AG09319 (cell line): ENCODE measurements around the gene CCNG2.

ENCODE experiments used
- DNase-seq: peaks from one replicate; pipeline ENCODE4 v3.0.0-alpha.2; 2010; ENCODE audit warnings: low read depth; ENCODE audit errors: extremely low read depth
- TF ChIP-seq, protein P1 (sequence below): IDR thresholded peaks from 2 replicates; pipeline ENCODE4 v1.5.1; 2011; ENCODE audit warnings: low read depth, mild to moderate bottlenecking, inconsistent platforms, low read length, moderate library complexity

CCNG2 gene

DNA sequence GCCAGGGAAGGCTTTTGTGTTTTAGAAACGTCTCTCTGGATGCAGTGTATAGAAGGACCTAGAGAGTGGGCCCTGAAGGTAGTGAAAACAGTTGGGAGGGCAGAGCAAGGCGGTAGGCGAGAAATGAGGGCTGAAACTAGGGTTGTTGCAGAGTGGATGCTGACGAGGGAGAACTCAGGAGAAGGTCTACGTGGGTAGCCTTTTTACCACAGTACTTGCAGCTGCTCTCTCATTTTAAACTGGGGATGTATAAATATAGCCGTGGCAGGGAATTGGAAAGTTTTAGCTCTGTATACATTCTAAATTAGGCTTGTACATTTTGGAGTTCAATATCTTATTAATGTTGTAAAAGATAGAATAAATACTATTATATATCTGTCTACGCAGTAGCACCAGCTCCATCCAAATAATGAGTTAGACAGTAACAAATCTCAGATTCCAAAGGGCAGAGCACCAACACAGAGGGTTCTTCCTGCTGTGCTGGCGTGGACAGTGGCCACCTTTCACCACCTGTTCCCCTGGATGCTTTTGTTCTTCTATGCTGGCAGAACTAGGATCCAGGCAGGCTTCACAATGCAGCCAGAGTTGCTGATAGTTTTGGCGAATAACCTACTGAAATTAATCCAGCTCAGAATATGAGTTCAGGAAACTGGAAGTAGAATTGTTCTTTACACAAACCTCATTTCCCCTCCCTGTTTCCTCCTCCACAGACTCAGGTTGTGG is 31.7 kb downstream of the CCNG2 start:
- no peak for DNase-seq
- TF ChIP-seq, protein P1, sequence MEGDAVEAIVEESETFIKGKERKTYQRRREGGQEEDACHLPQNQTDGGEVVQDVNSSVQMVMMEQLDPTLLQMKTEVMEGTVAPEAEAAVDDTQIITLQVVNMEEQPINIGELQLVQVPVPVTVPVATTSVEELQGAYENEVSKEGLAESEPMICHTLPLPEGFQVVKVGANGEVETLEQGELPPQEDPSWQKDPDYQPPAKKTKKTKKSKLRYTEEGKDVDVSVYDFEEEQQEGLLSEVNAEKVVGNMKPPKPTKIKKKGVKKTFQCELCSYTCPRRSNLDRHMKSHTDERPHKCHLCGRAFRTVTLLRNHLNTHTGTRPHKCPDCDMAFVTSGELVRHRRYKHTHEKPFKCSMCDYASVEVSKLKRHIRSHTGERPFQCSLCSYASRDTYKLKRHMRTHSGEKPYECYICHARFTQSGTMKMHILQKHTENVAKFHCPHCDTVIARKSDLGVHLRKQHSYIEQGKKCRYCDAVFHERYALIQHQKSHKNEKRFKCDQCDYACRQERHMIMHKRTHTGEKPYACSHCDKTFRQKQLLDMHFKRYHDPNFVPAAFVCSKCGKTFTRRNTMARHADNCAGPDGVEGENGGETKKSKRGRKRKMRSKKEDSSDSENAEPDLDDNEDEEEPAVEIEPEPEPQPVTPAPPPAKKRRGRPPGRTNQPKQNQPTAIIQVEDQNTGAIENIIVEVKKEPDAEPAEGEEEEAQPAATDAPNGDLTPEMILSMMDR, result no peak

DNA sequence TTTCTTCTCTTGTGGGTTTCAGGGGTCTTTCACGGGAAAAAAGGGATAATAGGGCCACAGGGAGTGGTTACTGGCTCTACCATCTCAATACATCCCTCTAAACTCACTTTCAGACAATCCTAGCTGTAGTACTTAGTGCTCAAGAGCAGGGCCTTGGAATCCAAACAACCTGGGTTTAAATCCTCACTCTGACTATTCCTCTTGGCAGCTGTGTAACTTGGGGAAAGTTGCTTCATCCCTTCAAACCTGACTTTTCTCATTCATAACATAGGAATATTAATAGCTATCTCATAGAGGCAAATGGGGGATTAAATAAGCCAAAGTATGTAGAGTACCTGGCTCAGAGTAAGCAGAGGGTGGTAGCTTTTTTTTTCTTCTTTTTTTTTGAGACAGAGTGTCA is 32.4 kb downstream of the CCNG2 start:
- DNase-seq, result no peak

DNA sequence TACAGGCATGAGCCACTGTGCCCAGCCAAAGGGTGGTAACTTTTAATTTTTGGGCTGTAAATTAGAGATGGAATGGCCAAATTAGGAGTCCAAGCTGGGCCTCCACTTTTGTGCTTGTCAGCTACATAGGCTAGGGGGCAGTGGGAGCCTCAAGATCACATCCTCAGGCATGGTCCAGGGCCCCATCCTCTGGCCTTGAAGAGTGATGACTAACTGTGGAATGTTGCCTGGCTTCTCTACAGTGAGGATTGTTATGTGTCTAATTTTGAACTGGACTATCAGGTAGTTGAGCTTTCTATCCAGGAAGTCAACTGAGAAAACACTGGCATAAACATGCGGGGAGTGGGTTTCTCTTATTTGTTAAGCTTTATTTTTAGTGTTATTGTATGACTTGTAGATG is 33.0 kb downstream of the CCNG2 start:
- TF ChIP-seq, protein P1, result no peak
- DNase-seq, result no peak

More for the DNA sequence above, 32.4 kb downstream of the CCNG2 start:
- TF ChIP-seq, protein P1, result no peak

DNA sequence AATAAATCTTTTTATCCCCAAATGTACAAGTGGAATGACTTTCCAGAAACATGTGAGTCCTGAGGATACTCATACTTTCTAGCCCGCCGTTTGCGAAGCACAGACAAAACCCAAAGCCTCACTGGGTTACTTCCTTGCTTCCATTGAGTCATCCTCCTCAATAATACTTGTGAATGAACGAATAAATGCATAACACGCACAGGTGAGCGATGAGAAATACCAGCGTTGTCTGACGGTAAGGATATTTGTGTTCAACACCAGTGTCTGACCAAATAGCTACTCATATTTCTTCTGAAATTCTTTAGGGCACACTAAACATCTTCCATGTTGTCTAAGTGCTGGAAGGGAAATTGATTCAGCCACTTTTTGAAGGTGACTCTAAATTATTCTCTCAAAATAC is 36.0 kb downstream of the CCNG2 start:
- TF ChIP-seq, protein P1, result no peak
- no peak for DNase-seq

DNA sequence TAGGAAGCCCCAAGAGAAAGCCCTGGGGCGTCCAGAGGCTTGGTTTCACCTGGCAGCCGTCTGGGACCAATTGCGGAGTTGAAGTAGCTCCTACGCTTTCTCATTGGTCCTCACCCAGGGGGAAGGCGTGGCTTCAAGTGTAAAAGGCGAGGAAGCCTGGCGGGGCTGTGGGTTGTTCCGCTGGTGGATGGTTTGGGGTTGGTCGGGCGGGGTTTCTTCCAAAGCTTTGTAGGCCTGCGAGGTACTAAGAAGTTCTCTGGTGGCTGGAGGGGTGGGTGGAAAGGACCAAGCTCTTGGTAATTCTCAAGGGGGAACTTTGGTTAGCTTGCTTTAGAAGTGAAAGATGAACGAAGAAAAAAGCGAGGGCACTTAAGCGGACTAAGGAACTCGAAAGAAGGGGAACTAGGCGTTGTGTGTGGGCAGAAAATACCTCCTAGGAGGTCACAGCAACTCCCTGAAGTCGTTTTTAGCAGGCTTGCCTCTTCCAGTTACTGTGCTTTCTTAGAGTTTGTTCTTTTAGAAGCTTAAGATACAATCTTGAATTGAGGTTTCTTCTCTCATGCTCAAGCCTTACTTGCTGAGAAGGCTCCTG is 36.6 kb downstream of the CCNG2 start:
- TF ChIP-seq, protein P1, result no peak
- no peak for DNase-seq

DNA sequence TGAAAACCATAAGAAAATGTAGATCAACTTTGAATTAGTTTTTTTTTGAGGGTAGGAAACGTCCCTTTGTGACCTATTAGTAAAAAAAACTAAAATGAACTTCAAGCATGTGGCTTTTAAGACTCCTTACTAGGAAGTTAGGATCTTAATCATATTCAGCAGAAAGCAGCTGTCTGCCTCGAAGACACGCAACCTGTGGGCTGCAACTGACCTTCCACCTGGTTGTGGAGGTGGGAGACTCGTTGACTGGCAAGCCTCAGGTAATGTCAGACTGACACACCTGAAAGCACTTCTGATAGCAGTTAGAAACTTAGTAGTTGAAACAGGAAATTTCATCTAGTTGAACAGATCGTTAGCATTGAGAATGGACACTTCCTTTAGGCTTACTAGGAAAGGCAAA is 37.4 kb downstream of the CCNG2 start:
- DNase-seq, result no peak
- TF ChIP-seq, protein P1, result no peak

DNA sequence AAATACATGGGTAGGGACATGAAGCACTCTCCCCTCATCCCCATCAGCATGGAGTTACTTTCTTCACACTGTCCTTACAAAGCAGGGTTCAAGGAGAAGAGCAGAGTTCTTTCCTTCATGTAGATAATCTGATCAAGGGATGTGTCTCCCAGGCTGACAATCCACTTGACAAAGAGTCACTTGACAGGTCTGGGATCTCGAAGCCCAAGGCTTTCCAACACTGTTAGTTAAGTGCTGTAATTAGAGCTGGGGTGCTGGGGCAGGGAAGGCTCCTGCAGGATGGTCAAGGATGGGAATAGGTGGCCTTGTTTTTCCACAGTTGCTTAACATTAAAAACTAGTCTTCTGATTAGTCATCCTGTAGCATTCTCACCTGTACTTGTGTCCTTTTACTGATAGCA is 38.0 kb downstream of the CCNG2 start:
- DNase-seq, result no peak
- TF ChIP-seq, protein P1, result no peak
